ENCODE measurements around the gene FAM53B.

DNA sequence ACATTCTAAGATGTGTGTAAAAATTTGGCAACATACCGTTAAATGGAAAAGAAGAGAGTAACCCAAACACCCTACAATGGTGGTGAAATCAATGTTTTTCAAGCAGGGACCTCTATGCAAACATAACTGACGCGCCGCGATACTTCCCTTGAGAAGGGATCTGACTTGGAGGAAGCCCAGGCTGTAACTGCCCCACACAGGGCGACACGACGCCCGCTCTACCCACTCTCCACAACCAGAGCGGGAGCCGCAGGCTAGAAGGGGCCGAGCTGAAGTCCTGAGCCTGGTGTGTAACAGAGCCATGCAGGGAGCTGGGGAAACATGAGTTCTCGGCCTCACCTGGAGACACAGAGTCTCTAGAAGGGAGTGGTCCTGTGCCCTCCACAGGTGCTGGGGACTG lies 120.2 kb downstream of the FAM53B start:
- no peak for TF ChIP-seq POLR2A (IDR thresholded peaks at IDR 0.05)
- TF ChIP-seq, protein P1, sequence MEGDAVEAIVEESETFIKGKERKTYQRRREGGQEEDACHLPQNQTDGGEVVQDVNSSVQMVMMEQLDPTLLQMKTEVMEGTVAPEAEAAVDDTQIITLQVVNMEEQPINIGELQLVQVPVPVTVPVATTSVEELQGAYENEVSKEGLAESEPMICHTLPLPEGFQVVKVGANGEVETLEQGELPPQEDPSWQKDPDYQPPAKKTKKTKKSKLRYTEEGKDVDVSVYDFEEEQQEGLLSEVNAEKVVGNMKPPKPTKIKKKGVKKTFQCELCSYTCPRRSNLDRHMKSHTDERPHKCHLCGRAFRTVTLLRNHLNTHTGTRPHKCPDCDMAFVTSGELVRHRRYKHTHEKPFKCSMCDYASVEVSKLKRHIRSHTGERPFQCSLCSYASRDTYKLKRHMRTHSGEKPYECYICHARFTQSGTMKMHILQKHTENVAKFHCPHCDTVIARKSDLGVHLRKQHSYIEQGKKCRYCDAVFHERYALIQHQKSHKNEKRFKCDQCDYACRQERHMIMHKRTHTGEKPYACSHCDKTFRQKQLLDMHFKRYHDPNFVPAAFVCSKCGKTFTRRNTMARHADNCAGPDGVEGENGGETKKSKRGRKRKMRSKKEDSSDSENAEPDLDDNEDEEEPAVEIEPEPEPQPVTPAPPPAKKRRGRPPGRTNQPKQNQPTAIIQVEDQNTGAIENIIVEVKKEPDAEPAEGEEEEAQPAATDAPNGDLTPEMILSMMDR (IDR thresholded peaks at IDR 0.05) = no peak

Measured in tibial nerve (tissue), 3 donors.